ENCODE results near the gene ATG5.

Gene ATG5

GRCh38 chr6:106225581-106225980 is 100.0 kb downstream of the ATG5 start:
- no peak for DNase-seq

DNA sequence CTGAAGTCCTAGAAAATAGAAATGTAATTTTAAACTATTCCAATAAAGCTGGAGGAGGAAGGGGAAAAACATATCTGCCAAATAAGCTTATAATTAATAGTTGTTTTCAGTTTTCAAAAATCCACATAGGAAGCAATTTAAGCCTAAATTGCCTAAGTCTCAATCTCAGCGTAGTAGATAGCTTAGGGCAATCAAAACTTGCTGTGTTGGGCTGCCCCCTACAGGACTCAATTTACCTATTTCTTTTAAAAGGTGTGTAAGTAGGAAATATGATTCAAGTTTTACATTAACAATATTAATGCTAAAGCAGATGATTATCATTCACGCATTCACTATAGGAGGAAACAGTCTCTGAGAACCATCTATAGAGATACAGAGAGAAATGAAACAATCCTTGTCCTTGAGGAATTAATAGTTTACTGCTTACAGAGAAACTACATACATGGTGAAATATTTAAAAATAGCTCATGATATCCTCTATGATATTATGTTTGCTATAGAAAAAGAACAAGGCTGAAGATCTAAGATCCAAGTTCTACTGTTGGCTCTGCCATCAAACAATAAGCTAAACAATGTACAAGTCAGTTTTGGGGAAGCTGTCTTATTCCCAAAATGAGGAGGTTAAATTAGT is 102.1 kb downstream of the ATG5 start:
- DNase-seq, result peak in 26 of 58 donors; percentile 1 to 60 (median 11)

DNA sequence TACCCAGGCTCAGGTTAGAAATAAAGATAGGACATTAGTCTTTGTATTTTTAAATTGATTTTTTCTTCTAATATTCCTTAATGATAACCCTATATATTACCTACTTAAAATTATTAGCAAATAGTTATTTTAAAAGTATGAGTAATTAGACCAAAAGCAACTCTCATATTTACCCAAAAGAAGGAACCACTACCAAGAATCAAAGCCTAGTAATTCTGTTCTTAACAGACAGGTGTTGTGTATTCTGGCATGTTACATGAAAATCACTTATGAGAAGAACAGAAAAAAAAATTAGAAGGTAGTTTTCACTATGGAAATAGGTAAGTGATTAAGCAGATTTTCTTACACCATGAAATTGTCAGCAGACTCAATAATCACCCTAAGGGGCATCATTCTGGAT is 105.1 kb downstream of the ATG5 start:
- DNase-seq, result no peak

DNA sequence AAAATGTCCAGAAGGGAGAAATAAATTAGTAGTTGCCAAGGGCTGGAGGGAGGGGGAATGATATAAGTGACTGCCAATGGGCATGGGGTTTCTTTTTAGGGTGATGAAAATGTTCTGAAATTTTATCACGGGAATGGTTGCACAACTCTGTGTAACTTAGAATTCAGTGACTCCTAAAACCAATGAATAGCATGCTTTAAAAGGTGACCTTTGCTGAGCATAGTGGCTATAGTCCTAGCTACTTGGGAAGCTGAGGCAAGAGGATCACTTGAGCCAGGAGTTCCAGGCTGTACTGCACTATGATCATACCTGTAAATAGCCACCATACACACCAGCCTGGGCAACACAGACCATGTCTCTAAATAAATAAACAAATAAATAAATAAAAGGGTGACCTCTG is 109.0 kb downstream of the ATG5 start:
- DNase-seq, result no peak

GRCh38 chr6:106215608-106216007 is 110.0 kb downstream of the ATG5 start:
- no peak for DNase-seq

- no peak for DNase-seq
These were observed 111.0 kb downstream of the ATG5 start for GRCh38 chr6:106214531-106214930.

DNA sequence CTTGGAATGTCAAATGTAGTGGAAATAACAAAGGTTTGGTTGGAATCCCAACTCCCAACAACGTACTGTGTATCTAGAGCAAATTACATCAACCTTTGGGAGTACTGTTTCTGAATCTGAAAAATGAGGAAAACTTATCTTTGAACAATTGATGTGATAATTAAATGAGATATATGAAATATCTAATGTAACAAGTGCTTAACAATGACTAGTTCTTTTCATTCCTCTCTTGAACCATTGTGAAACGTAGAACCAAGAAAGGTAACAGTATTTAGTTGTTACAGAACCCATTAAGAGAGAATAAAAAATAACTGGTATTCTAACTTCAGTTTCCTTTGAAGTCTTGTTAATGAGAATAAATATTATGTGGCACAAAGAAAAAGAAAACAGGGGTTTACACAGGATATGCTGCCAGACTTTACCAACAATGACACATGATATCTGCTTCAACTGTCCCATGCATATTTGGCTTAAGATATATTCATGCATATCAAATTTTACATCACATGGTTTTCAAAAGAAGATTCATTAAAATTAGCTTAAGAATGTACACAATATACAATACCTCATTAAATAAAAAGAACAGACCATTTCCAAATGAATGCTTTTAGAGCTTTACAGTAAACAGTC is 111.8 kb downstream of the ATG5 start:
- DNase-seq, result no peak

- no peak for DNase-seq
These were observed 113.0 kb downstream of the ATG5 start for GRCh38 chr6:106212576-106212975.

DNA sequence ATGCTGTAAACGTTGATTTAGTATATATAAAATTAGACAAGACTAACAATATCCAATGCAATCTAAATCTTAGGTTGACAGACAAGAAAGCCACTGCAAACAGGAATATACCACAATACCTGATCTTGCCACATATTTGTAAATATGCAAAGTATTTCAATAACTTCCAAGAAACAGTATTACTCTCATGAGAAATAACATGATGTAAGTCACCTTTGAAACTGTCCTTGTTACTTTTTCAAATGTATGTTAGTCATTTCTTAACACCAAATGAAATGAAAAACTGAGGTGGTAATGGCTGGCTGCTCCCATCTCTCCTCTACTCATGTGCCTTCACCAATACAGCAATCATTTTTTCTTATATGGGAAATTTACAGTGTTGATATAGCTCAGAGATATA is 118.7 kb downstream of the ATG5 start:
- no peak for DNase-seq

GRCh38 chr6:106204961-106205360 is 120.6 kb downstream of the ATG5 start:
- DNase-seq, result no peak

DNA sequence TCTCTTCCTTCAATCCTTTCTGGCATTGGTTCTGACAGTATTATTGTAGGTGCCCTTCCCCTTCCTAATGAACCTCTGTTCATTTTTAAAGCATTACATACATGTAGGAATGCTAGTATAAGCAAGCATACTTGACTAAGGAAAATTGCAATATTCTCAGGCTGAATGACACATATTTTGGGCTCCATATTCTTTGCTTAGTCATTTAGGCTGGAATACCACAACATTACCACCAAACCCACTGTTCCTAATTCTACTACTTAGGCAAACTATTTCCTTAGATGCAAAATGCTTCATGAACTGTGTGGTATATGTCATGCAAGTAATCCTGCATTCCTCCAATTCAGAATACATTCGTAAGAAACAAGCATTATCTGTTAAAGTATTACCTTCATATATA is 125.6 kb downstream of the ATG5 start:
- DNase-seq, result no peak

DNA sequence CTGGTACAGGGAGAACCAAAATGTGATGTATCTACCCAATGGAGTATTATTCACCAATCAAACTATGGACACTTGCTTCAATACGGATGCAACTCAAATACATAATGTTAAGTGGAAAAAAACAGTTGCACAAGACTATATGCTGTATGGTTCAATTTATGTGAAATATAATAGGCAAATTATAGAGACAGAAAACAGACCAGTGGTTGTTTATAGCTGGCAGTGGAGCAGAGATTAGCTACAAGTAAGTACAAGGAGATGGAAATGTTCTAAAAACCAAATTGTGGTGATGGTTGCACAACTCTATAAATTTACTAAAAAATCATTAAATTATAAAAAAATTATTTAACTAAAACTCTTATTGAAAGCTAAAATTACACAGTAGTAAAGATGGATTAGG is 126.2 kb downstream of the ATG5 start:
- DNase-seq, result no peak

- no peak for DNase-seq
These were observed 128.1 kb downstream of the ATG5 start for GRCh38 chr6:106197441-106197840.

GRCh38 chr6:106194949-106195921 is 130.3 kb downstream of the ATG5 start:
- no peak for DNase-seq

GRCh38 chr6:106192824-106193223 is 132.7 kb downstream of the ATG5 start:
- DNase-seq, result no peak

DNA sequence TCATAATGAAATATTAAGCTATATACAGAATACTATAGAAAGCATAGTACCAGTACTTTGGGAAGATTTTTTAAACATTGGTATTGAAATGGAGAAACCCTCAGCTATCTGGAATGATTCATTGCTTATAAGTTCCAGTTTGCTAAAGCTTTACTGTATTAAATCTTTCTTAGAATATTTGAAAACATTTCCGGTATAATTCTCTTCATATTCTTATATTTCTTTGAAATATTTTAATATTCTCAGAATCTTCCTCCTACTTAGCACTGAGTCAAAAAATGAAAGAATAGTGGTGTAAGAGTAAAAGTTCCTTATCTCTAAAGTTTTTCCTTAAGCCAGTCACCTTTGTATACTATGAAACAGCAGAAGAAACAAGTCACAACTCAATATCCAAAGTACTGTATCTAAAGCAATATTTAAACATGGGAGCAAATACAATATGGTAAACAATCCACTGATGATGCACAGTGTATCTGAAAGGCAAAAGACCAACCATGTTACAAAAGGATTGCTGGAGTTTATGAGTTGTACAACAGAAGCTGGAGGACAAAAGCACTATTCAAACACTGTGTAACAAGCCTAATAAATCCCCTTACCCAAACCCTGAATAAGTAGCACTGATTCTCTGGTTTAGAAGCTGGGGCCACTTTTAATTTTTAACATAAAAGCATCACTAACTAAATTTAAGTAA is 137.3 kb downstream of the ATG5 start:
- no peak for DNase-seq

GRCh38 chr6:106187424-106187982 is 138.1 kb downstream of the ATG5 start:
- DNase-seq, result no peak

GRCh38 chr6:106186714-106187113 is 138.8 kb downstream of the ATG5 start:
- DNase-seq, result no peak

GRCh38 chr6:106186172-106186571 is 139.4 kb downstream of the ATG5 start:
- DNase-seq, result no peak

- DNase-seq, result no peak
These were observed 139.9 kb downstream of the ATG5 start for GRCh38 chr6:106185615-106186014.

DNA sequence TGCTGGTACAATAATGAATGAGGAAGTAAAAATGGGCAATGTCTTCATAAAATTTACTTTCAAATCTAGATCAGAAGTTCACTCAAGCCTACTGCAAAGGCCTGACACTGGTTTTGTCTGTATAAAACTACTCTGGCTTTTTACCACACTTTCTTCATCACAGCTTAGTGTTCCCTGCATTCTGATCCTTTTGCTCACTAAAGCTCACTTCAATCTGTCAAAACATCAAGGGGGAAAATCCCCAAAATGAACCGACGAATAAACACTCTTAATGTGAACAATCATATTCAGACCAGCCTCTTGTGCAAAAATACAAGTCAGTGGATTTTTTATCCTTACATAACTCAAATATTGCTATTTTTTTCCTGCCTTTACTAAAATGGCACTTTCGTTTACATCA is 140.9 kb downstream of the ATG5 start:
- no peak for DNase-seq

Data from anterior cingulate cortex (tissue), 58 donors.